IMR-90 (cell line): ENCODE measurements around the gene FALEC. TPM values are rescaled to one million over a fixed set of nuclear protein-coding genes. Genes with fewer than 3 reads are reported as not detected.
A peak's percentile ranks its signal among the peaks of the same experiment; 100 is the strongest.

Experiments
- ATAC-seq: fragments of 200-7000 bp; cut with Tn5 transposase; 2 replicates; pipeline ENCODE4 v1.9.1; 2020; ENCODE audit warnings: low read depth, mild to moderate bottlenecking, moderate library complexity
- BruUV-seq: library from RNA; stranded (reverse); fragments of 400-500 nt; replicated peaks from 2 replicates; lab custom pipeline; 2021; lab: Mats Ljungman, UMichigan
- CTCF ChIA-PET: fragments of 300-600 bp; formaldehyde crosslinking; extraction: SDS; loops from one replicate; lab custom pipeline; 2021; ENCODE audit warnings: antibody characterized with exemption; lab: Yijun Ruan, JAX
- POLR2A ChIA-PET: fragments of 300-600 bp; sonication (Branson Sonifier 250); formaldehyde crosslinking; loops from one replicate; lab custom pipeline; 2022; ENCODE audit warnings: antibody characterized with exemption; ENCODE audit not compliant: unreplicated experiment; lab: Charles Lee
- DNase-seq: peaks from one replicate; pipeline ENCODE4 v3.0.0; 2013
- H2AFZ ChIP-seq: replicated peaks from 2 replicates; pipeline ENCODE3; 2013; ENCODE audit warnings: low read length, mild to moderate bottlenecking; ENCODE audit not compliant: poor library complexity
- H2AK5ac ChIP-seq: 2 replicates; pipeline ENCODE4 v1.6.1; 2013; ENCODE audit warnings: low read depth, low read length, inconsistent platforms
- H2AK9ac ChIP-seq: replicated peaks from 2 replicates; pipeline ENCODE3; 2013; ENCODE audit warnings: mild to moderate bottlenecking, low read depth, low read length, moderate library complexity; ENCODE audit not compliant: poor library complexity
- H2BK120ac ChIP-seq: 2 replicates; pipeline ENCODE4 v1.6.1; 2013; ENCODE audit warnings: low read depth, low read length, inconsistent platforms
- H2BK15ac ChIP-seq: 3 replicates; pipeline ENCODE4 v1.6.1; 2013; ENCODE audit warnings: low read depth, low read length, inconsistent platforms
- H2BK20ac ChIP-seq: 2 replicates; pipeline ENCODE4 v1.6.1; 2013; ENCODE audit warnings: low read depth, mild to moderate bottlenecking, inconsistent platforms, low read length, moderate library complexity
- H2BK5ac ChIP-seq: 2 replicates; pipeline ENCODE4 v1.6.1; 2013; ENCODE audit warnings: mild to moderate bottlenecking, low read depth, low read length, inconsistent platforms; ENCODE audit not compliant: poor library complexity, severe bottlenecking
- H3K14ac ChIP-seq: replicated peaks from 2 replicates; pipeline ENCODE4 v1.6.1; 2013; ENCODE audit warnings: low read depth, low read length, inconsistent platforms
- H3K18ac ChIP-seq: 2 replicates; pipeline ENCODE4 v1.6.1; 2013; ENCODE audit warnings: low read depth, low read length, control low read depth
- H3K23ac ChIP-seq: 2 replicates; pipeline ENCODE4 v1.6.1; 2013; ENCODE audit warnings: low read depth, low read length, inconsistent platforms
- H3K27ac ChIP-seq: 2 replicates; pipeline ENCODE4 v1.5.1; 2013; ENCODE audit warnings: mild to moderate bottlenecking, control low read depth, low read length; ENCODE audit not compliant: insufficient read depth
- H3K27me3 ChIP-seq: 2 replicates; pipeline ENCODE4 v1.6.1; 2013; ENCODE audit warnings: low read length; ENCODE audit not compliant: control insufficient read depth, insufficient read depth
- H3K36me3 ChIP-seq: 2 replicates; pipeline ENCODE4 v1.6.1; 2013; ENCODE audit warnings: low read length, mixed read lengths; ENCODE audit not compliant: control insufficient read depth, insufficient read depth
- H3K4ac ChIP-seq: 2 replicates; pipeline ENCODE4 v1.6.1; 2013; ENCODE audit warnings: low read depth, low read length, inconsistent platforms
- H3K4me1 ChIP-seq: 2 replicates; pipeline ENCODE4 v1.6.1; 2013; ENCODE audit warnings: low read length, mixed read lengths; ENCODE audit not compliant: control insufficient read depth, insufficient read depth
- H3K4me2 ChIP-seq: 2 replicates; pipeline ENCODE4 v1.6.1; 2013; ENCODE audit warnings: low read depth, mild to moderate bottlenecking, control low read depth, low read length, moderate library complexity
- H3K4me3 ChIP-seq: 2 replicates; pipeline ENCODE4 v1.5.1; 2013; ENCODE audit warnings: low read depth, mild to moderate bottlenecking, control low read depth, low read length, moderate library complexity; ENCODE audit not compliant: insufficient read depth
- H3K56ac ChIP-seq: 2 replicates; pipeline ENCODE4 v1.6.1; 2013; ENCODE audit warnings: low read length, inconsistent platforms; ENCODE audit not compliant: insufficient read depth; ENCODE audit errors: extremely low read depth
- H3K79me1 ChIP-seq, 2 experiments: 2 replicates each; pipeline ENCODE4 v1.6.1; 2013; ENCODE audit warnings: low read length in 2 of 2, inconsistent platforms in 1 of 2, low read depth in 1 of 2
- H3K9ac ChIP-seq: 2 replicates; pipeline ENCODE4 v1.6.1; 2013; ENCODE audit warnings: low read depth, low read length, control low read depth
- H3K9me1 ChIP-seq: 2 replicates; pipeline ENCODE4 v1.6.1; 2013; ENCODE audit warnings: low read length, inconsistent platforms; ENCODE audit not compliant: insufficient read depth
- H3K9me3 ChIP-seq: 2 replicates; pipeline ENCODE4 v1.6.1; 2013; ENCODE audit warnings: low read length; ENCODE audit not compliant: control insufficient read depth, insufficient read depth
- H4K20me1 ChIP-seq: 2 replicates; pipeline ENCODE4 v1.6.1; 2013; ENCODE audit warnings: low read length, inconsistent platforms; ENCODE audit not compliant: insufficient read depth
- H4K5ac ChIP-seq: 2 replicates; pipeline ENCODE4 v1.6.1; 2013; ENCODE audit warnings: mild to moderate bottlenecking, low read depth, low read length, control low read depth
- H4K8ac ChIP-seq, 2 experiments: 2 replicates each; pipeline ENCODE4 v1.6.1; 2013; ENCODE audit warnings: low read depth in 2 of 2, low read length in 2 of 2, control low read depth in 1 of 2, inconsistent platforms in 1 of 2
- H4K91ac ChIP-seq: 2 replicates; pipeline ENCODE4 v1.6.1; 2013; ENCODE audit warnings: low read depth, low read length, inconsistent platforms; ENCODE audit not compliant: insufficient read depth
- CEBPB ChIP-seq: IDR thresholded peaks from 2 replicates; pipeline ENCODE4 v1.6.1; 2012; ENCODE audit warnings: low read depth, low read length, improper control_type of control experiment
- MAFK ChIP-seq: IDR thresholded peaks from 2 replicates; pipeline ENCODE4 v1.6.1; 2012; ENCODE audit warnings: low read depth, low read length, improper control_type of control experiment
- MAZ ChIP-seq: IDR thresholded peaks from 2 replicates; pipeline ENCODE4 v1.6.1; 2012; ENCODE audit warnings: low read depth, mild to moderate bottlenecking, low read length, improper control_type of control experiment, moderate library complexity, borderline replicate concordance
- POLR2A ChIP-seq: IDR thresholded peaks from 2 replicates; pipeline ENCODE4 v1.6.1; 2012; ENCODE audit warnings: mild to moderate bottlenecking, low read depth, low read length
- RFX5 ChIP-seq: IDR thresholded peaks from 2 replicates; pipeline ENCODE4 v1.8.0; 2012; ENCODE audit warnings: low read depth, mild to moderate bottlenecking, low read length, moderate library complexity
- SMC3 ChIP-seq: fragments of 150-350 bp; IDR thresholded peaks from 2 replicates; pipeline ENCODE4 v1.6.1; 2016; ENCODE audit warnings: low read depth, mild to moderate bottlenecking, antibody characterized with exemption, low read length, moderate library complexity
- WGBS, 2 experiments: methylation state at CpG; one replicate each; pipeline versions ENCODE4 v1.1.5 to v1.1.7; 2013; ENCODE audit warnings: missing lambda C conversion rate in 2 of 2; ENCODE audit not compliant: insufficient read length in 1 of 2; ENCODE audit errors: extremely low coverage in 2 of 2; 5-methylcytosine and 5-hydroxymethylcytosine counted together
- dilution Hi-C: fragments of 300-500 bp; cut with HindIII; formaldehyde crosslinking; loops from one replicate; pipeline ENCODE4 v1.14.3; 2018; ENCODE audit warnings: low sequenced_read_pairs; ENCODE audit not compliant: unreplicated experiment
- in situ Hi-C: fragments of 300-500 bp; cut with MboI; formaldehyde crosslinking; loops from 3 replicates; pipeline ENCODE4 v1.14.3; 2019; ENCODE audit warnings: low sequenced_read_pairs, inconsistent platforms, mixed read lengths
- intact Hi-C: fragments of 100-400 bp; cut with micrococcal nuclease; formaldehyde crosslinking; loops from 2 replicates; pipeline ENCODE4 v1.10.0; 2022
- polyA plus RNA-seq, 3 experiments: library from polyadenylated mRNA; depleted of rRNA; stranded (reverse); fragments of >200 nt; gene quantifications; 2 replicates each; pipeline ENCODE4 v1.2.3, GENCODE V29; 2012; ENCODE audit warnings: low replicate concordance in 1 of 3
- total RNA-seq: library from RNA; depleted of rRNA; stranded (reverse); fragments of >200 nt; gene quantifications from 2 replicates; pipeline ENCODE4 v1.2.3, GENCODE V29; 2012
- TF ChIP-seq, protein P1 (sequence below): fragments of 150-350 bp; IDR thresholded peaks from 2 replicates; pipeline ENCODE4 v1.6.1; 2017; ENCODE audit warnings: mild to moderate bottlenecking, antibody characterized with exemption, low read length, low read depth

Gene FALEC
- total and polyA plus RNA-seq, 2 of the 4 experiments (the other 2 are of a cell fraction), result not detected

DNA sequence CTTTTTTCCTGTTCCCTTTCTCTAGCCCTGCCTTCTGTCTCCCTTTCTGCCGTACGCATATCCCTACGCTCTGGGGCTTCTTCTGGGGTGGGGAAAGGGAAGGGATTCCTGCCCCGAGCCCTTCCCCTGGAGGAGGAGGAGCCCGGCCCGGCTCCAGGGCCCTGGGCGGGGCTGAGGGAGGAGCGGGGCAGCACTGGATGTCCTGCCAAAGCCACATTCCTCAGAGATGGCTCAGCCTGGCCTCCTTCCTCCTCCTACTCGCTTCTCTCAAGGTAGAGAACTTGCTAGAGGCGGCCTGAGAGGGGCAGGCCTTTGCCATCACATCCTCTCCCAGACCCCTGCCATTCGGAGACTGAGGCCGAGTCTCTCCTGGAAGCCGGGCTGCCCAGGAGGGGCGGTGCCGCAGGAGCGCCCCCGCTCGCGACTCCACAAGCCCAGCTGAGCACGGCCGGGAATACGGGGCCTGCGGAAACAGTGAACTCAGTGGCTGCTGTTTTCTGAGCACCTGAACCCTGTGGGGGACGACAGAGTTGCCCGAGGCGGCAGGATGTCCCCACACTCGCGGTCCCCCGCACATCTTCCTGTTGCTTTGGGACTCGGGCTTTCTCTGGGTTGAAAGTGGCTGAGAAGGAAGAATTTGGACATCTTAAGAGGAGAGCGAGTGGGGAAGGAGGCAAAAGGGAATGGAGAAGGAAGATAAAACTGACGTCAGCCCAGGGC, 45.9 kb downstream of the FALEC start (continued):
- TF ChIP-seq POLR2A (peak; percentile 90), SMC3 (peak; percentile 10; the same call in 1 of the 2 replicates), MAFK (no peak)

DNA sequence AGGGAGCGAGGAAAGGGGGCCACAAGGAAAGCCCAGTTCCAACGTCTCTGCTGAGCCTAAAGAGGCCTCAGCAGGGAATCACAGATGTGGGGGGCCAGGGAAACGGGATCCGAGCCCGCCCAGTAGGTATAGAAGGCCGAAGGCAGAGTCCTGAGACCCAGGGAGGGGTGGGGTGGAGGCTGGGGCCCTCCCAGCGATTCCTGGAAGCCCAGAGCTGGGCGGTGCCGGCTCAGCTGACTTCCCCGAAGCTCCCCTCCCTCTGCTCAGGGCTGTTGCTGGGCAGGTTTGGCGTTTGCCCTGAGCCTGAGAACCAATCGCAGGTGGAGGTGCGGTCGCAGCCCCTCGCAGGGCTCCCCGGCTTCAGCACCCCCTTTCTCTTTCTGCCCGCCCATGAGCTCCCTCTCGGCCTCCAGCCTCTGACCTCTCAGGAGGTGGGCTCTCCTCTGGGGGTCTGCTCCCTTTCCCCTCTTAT, 46.5 kb downstream of the FALEC start:
- H4K8ac ChIP-seq, result peak overlapping the region; percentile 91 to 97
- intact Hi-C loops (loop anchor here (1.0 to 10.0 kb wide), 9 partner anchors 15 to 443 kb away; partner anchors contain the start of genes ARNT, CA14, GOLPH3L and MINDY1), dilution Hi-C loops (no loop called here), in situ Hi-C loops (loop anchor here (10.0 kb wide), 1 partner anchor 243 kb away; the partner anchor contains the start of gene CTSK)
- H4K91ac ChIP-seq, result peak overlapping the region; percentile 100
- peak overlapping the region; percentile 89 for H3K18ac ChIP-seq
- H2BK5ac ChIP-seq, result peak overlapping the region; percentile 96
- 0% methylated on average over 4 of the region's 18 CpGs; no CpG with 5 or more reads in 1 of the 2 experiments for WGBS, 2 experiments
- peak overlapping the region; percentile 76 for H3K4me2 ChIP-seq
- H4K20me1 ChIP-seq, result peaks cover 26% of the 10 kb centered on the region
- peak overlapping the region; percentile 96 for H2AFZ ChIP-seq
- peak; percentile 46 for TF ChIP-seq POLR2A
- peak; percentile 95 for TF ChIP-seq RFX5
- TF ChIP-seq, protein P1, sequence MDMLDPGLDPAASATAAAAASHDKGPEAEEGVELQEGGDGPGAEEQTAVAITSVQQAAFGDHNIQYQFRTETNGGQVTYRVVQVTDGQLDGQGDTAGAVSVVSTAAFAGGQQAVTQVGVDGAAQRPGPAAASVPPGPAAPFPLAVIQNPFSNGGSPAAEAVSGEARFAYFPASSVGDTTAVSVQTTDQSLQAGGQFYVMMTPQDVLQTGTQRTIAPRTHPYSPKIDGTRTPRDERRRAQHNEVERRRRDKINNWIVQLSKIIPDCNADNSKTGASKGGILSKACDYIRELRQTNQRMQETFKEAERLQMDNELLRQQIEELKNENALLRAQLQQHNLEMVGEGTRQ, result peak; percentile 82
- TF ChIP-seq MAFK, result no peak
- no peak for TF ChIP-seq CEBPB
- TF ChIP-seq MAZ, result peak; percentile 87; the same call in 1 of the 2 replicates
- H3K56ac ChIP-seq, result peak overlapping the region; percentile 99
- peak overlapping the region; percentile 97 for H2BK20ac ChIP-seq
- DNase-seq (peak; percentile 91), ATAC-seq (peak; percentile 58)
- CTCF ChIA-PET, result interaction anchor here (0.7 to 2.2 kb wide), 3 partner anchors 58 to 375 kb away, joined by 3 to 17 read pairs (median 5); no protein-coding TSS in a partner anchor
- H4K5ac ChIP-seq, result peak overlapping the region; percentile 91
- H3K4ac ChIP-seq, result peak overlapping the region; percentile 99
- H2BK120ac ChIP-seq, result peak overlapping the region; percentile 98
- POLR2A ChIA-PET, result interaction anchor here (0.5 to 3.0 kb wide), 6 partner anchors 9 to 413 kb away, joined by 3 to 18 read pairs (median 5); partner anchors contain the start of gene MCL1
- peaks cover 12 to 81% of the 10 kb centered on the region in 2 experiments for H3K79me1 ChIP-seq
- H3K27me3 ChIP-seq, result no peaks in the 10 kb centered on the region
- H2AK5ac ChIP-seq, result peak overlapping the region; percentile 93
- peak overlapping the region; percentile 89 for H3K14ac ChIP-seq
- H3K23ac ChIP-seq, result peak overlapping the region; percentile 89
- no peaks in the 10 kb centered on the region for H3K9me3 ChIP-seq
- peak overlapping the region; percentile 96 for H2BK15ac ChIP-seq
- H3K9me1 ChIP-seq, result peaks cover 25% of the 10 kb centered on the region
- no TSS peak for BruUV-seq
- H3K4me3 ChIP-seq, result peak overlapping the region; percentile 24
- H2AK9ac ChIP-seq, result peak overlapping the region; percentile 96
- peak overlapping the region; percentile 96 for H3K27ac ChIP-seq
- H3K36me3 ChIP-seq, result no peaks in the 10 kb centered on the region; the same call in 1 of the 2 replicates
- peaks cover 31% of the 10 kb centered on the region for H3K4me1 ChIP-seq
- H3K9ac ChIP-seq, result peak overlapping the region; percentile 93
